H1 (cell line): ENCODE measurements around the gene OTOGL. TPM values are rescaled to one million over a fixed set of nuclear protein-coding genes. Genes with fewer than 3 reads are reported as not detected.

ENCODE experiments used
- BCL11A ChIP-seq, 2 experiments: IDR thresholded peaks; one replicate each; pipeline ENCODE4 v1.6.1; 2011; ENCODE audit warnings: low read depth in 2 of 2, low read length in 2 of 2, mild to moderate bottlenecking in 2 of 2
- CREB1 ChIP-seq: IDR thresholded peaks from 2 replicates; pipeline ENCODE4 v1.6.1; 2012; ENCODE audit warnings: inconsistent platforms
- KDM4A ChIP-seq: IDR thresholded peaks from one replicate; pipeline ENCODE4 v1.7.1; 2012; ENCODE audit warnings: low read depth, mild to moderate bottlenecking, moderate library complexity, low read length, inconsistent platforms; ENCODE audit not compliant: severe bottlenecking
- MAFK ChIP-seq: IDR thresholded peaks from 2 replicates; pipeline ENCODE4 v1.6.1; 2012; ENCODE audit warnings: low read depth, mild to moderate bottlenecking, improper control_type of control experiment, low read length
- NANOG ChIP-seq: IDR thresholded peaks from 2 replicates; pipeline ENCODE4 v1.6.1; 2011; ENCODE audit warnings: low read length, low read depth, mild to moderate bottlenecking, inconsistent platforms; ENCODE audit not compliant: insufficient read depth, poor library complexity, severe bottlenecking
- NRF1 ChIP-seq: IDR thresholded peaks from 2 replicates; pipeline ENCODE4 v1.6.1; 2011; ENCODE audit warnings: mild to moderate bottlenecking, low read depth, low read length, improper control_type of control experiment
- RNF2 ChIP-seq: fragments of 200-900, 300-1000 bp; sonication (generic); IDR thresholded peaks from 2 replicates; pipeline ENCODE4 v1.7.1; 2016; ENCODE audit warnings: borderline replicate concordance, low read depth, mild to moderate bottlenecking, antibody characterized with exemption, low read length; ENCODE audit not compliant: poor library complexity, severe bottlenecking; ENCODE audit errors: missing control alignments
- SIX5 ChIP-seq: IDR thresholded peaks from 2 replicates; pipeline ENCODE4 v1.6.1; 2011; ENCODE audit warnings: mild to moderate bottlenecking, low read depth, low read length
- SP1 ChIP-seq: IDR thresholded peaks from 2 replicates; pipeline ENCODE4 v1.6.1; 2011; ENCODE audit warnings: low read depth, low read length
- SUZ12 ChIP-seq: fragments of 200-600 bp; sonication (generic); IDR thresholded peaks from 2 replicates; pipeline ENCODE4 v1.6.1; 2012; ENCODE audit warnings: mild to moderate bottlenecking, inconsistent platforms, low read length, moderate library complexity, mixed read lengths
- ZNF274 ChIP-seq: IDR thresholded peaks from 2 replicates; pipeline ENCODE4 v1.7.0; 2012; ENCODE audit warnings: low read length, borderline replicate concordance; ENCODE audit errors: extremely low read depth
- polyA plus RNA-seq, 7 experiments: library from polyadenylated mRNA; depleted of rRNA in 3 of 7; stranded (reverse) in 5 of 7; unstranded in 2 of 7; fragments of >200 nt in 5 of 7; fragments of 200-250 nt in 2 of 7; gene quantifications; 1 replicate in 5 of 7; 2 replicates in 1 of 7; 4 replicates in 1 of 7; pipeline versions ENCODE4 v1.2.1 to v1.2.3, GENCODE V29; 2011 to 2013; ENCODE audit warnings: missing spikeins in 2 of 7, mixed read lengths in 2 of 7
- total RNA-seq: library from RNA; stranded (reverse); fragmentation: NEBNext Ultra II Directional; extraction: Animal tissue kit (Norgen Biotek cat#: 25700); gene quantifications from 2 replicates; pipeline ENCODE4 v1.2.1, GENCODE V29; 2021
- TF ChIP-seq, protein P1 (sequence below): fragments of 300-600 bp; sonication (generic); IDR thresholded peaks from 2 replicates; pipeline ENCODE4 v1.7.1; 2012; ENCODE audit warnings: low read length, moderate library complexity, mild to moderate bottlenecking, inconsistent platforms; ENCODE audit not compliant: insufficient replicate concordance

OTOGL gene
- total and polyA plus RNA-seq, 2 of the 8 experiments (the other 6 are each of a cell fraction or from before 2014, with no cell fraction given) = 0.12 to 0.17 TPM

DNA sequence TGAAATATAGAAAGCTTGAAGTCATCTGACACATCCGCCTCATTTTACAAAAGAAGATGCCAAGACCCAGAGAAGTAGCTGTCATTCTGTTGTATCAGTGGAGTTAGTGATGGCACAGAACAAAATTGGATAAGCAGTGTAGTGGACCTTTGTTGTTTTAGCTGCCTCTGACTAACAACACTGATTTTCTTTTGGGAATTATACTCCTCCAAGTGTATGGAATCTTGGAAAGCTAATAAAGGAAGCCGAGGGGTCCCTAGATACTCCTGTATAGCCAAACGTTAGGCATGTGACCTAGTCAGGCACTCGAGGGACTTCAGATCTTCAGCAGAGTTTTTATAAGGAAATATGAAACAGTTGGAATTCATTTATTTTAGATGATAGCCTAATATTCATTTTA is 94.5 kb downstream of the OTOGL start (continued):
- TF ChIP-seq, protein P1, sequence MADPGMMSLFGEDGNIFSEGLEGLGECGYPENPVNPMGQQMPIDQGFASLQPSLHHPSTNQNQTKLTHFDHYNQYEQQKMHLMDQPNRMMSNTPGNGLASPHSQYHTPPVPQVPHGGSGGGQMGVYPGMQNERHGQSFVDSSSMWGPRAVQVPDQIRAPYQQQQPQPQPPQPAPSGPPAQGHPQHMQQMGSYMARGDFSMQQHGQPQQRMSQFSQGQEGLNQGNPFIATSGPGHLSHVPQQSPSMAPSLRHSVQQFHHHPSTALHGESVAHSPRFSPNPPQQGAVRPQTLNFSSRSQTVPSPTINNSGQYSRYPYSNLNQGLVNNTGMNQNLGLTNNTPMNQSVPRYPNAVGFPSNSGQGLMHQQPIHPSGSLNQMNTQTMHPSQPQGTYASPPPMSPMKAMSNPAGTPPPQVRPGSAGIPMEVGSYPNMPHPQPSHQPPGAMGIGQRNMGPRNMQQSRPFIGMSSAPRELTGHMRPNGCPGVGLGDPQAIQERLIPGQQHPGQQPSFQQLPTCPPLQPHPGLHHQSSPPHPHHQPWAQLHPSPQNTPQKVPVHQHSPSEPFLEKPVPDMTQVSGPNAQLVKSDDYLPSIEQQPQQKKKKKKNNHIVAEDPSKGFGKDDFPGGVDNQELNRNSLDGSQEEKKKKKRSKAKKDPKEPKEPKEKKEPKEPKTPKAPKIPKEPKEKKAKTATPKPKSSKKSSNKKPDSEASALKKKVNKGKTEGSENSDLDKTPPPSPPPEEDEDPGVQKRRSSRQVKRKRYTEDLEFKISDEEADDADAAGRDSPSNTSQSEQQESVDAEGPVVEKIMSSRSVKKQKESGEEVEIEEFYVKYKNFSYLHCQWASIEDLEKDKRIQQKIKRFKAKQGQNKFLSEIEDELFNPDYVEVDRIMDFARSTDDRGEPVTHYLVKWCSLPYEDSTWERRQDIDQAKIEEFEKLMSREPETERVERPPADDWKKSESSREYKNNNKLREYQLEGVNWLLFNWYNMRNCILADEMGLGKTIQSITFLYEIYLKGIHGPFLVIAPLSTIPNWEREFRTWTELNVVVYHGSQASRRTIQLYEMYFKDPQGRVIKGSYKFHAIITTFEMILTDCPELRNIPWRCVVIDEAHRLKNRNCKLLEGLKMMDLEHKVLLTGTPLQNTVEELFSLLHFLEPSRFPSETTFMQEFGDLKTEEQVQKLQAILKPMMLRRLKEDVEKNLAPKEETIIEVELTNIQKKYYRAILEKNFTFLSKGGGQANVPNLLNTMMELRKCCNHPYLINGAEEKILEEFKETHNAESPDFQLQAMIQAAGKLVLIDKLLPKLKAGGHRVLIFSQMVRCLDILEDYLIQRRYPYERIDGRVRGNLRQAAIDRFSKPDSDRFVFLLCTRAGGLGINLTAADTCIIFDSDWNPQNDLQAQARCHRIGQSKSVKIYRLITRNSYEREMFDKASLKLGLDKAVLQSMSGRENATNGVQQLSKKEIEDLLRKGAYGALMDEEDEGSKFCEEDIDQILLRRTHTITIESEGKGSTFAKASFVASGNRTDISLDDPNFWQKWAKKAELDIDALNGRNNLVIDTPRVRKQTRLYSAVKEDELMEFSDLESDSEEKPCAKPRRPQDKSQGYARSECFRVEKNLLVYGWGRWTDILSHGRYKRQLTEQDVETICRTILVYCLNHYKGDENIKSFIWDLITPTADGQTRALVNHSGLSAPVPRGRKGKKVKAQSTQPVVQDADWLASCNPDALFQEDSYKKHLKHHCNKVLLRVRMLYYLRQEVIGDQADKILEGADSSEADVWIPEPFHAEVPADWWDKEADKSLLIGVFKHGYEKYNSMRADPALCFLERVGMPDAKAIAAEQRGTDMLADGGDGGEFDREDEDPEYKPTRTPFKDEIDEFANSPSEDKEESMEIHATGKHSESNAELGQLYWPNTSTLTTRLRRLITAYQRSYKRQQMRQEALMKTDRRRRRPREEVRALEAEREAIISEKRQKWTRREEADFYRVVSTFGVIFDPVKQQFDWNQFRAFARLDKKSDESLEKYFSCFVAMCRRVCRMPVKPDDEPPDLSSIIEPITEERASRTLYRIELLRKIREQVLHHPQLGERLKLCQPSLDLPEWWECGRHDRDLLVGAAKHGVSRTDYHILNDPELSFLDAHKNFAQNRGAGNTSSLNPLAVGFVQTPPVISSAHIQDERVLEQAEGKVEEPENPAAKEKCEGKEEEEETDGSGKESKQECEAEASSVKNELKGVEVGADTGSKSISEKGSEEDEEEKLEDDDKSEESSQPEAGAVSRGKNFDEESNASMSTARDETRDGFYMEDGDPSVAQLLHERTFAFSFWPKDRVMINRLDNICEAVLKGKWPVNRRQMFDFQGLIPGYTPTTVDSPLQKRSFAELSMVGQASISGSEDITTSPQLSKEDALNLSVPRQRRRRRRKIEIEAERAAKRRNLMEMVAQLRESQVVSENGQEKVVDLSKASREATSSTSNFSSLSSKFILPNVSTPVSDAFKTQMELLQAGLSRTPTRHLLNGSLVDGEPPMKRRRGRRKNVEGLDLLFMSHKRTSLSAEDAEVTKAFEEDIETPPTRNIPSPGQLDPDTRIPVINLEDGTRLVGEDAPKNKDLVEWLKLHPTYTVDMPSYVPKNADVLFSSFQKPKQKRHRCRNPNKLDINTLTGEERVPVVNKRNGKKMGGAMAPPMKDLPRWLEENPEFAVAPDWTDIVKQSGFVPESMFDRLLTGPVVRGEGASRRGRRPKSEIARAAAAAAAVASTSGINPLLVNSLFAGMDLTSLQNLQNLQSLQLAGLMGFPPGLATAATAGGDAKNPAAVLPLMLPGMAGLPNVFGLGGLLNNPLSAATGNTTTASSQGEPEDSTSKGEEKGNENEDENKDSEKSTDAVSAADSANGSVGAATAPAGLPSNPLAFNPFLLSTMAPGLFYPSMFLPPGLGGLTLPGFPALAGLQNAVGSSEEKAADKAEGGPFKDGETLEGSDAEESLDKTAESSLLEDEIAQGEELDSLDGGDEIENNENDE = no peak
- TF ChIP-seq NRF1 (no peak), SIX5 (no peak), ZNF274 (no peak), BCL11A (IDR thresholded peaks at IDR 0.05; ENCODE audit: low read depth in 2 of 2, low read length in 2 of 2) (no peak), SUZ12 (no peak), SP1 (no peak), MAFK (no peak), CREB1 (no peak), NANOG (no peak), KDM4A (no peak), RNF2 (no peak)
